Prostate gland (tissue), 2 donors: Measurements from ENCODE around the gene SLC24A4. TPM values are rescaled to one million over a fixed set of nuclear protein-coding genes. Genes with fewer than 3 reads are reported as not detected.

Experiments
- DNase-seq: peaks from one replicate; pipeline ENCODE4 v3.0.0-alpha.2; 2019; ENCODE audit warnings: low spot score
- H3K27ac ChIP-seq, 2 donors: fragments of 200-600 bp; sonication (generic); 2 replicates each; pipeline ENCODE4 v1.5.1; 2017 to 2019
- H3K27me3 ChIP-seq: fragments of 200-600 bp; sonication (generic); replicated peaks from 2 replicates; pipeline ENCODE4 v1.5.1; 2019; ENCODE audit not compliant: insufficient read depth
- H3K36me3 ChIP-seq, 2 donors: fragments of 200-600 bp; sonication (generic); 1 replicate in 1 of 2; 2 replicates in 1 of 2; pipeline versions ENCODE4 v1.5.1 to v1.8.1; 2017 to 2019
- H3K4me1 ChIP-seq: fragments of 200-600 bp; sonication (generic); replicated peaks from 2 replicates; pipeline ENCODE4 v1.5.1; 2019
- H3K4me3 ChIP-seq, 2 donors: fragments of 200-600 bp; sonication (generic); 2 replicates each; pipeline ENCODE4 v1.5.1; 2017 to 2019
- H3K9me3 ChIP-seq: fragments of 200-600 bp; sonication (generic); 2 replicates; pipeline ENCODE4 v1.5.1; 2017
- CTCF ChIP-seq, 4 experiments: fragments of 200-600 bp in 2 of 4; fragments of 450-650 bp in 2 of 4; sonication (generic) in 2 of 4; IDR thresholded peaks; 1 replicate in 3 of 4; 2 replicates in 1 of 4; pipeline ENCODE4 v1.5.1; 2016 to 2019; ENCODE audit warnings: antibody characterized with exemption in 4 of 4, mild to moderate bottlenecking in 2 of 4, moderate library complexity in 2 of 4
- POLR2A ChIP-seq: fragments of 450-650 bp; IDR thresholded peaks from one replicate; pipeline ENCODE4 v1.6.1; 2016; ENCODE audit warnings: antibody characterized with exemption, mild to moderate bottlenecking
- POLR2AphosphoS5 ChIP-seq: sonication (generic); formaldehyde crosslinking; IDR thresholded peaks from one replicate; pipeline ENCODE4 v1.6.1; 2017; ENCODE audit warnings: antibody characterized with exemption
- WGBS: methylation state at CpG from one replicate; pipeline ENCODE4 v1.1.5; 2018; 5-methylcytosine and 5-hydroxymethylcytosine counted together
- intact Hi-C: fragments of 100-400 bp; cut with DNase I; formaldehyde crosslinking; loops from one replicate; pipeline ENCODE4 v1.14.2; 2022
- total RNA-seq, 2 donors: library from RNA; depleted of rRNA; stranded (reverse); fragments of >200 nt; gene quantifications; one replicate each; pipeline ENCODE4 v1.1.0, GENCODE V29; 2016

SLC24A4 gene
- total RNA-seq, 2 donors from 2014 or later, result 0.82 to 7.2 TPM

- no peak overlapping the region for H3K27ac ChIP-seq
- H3K9me3 ChIP-seq, result no peaks in the 10 kb centered on the region
- no peaks in the 10 kb centered on the region for H3K36me3 ChIP-seq
- no peaks in the 10 kb centered on the region for H3K4me1 ChIP-seq
- TF ChIP-seq POLR2AphosphoS5 (no peak), POLR2A (no peak), CTCF (IDR thresholded peaks at IDR 0.05) (no peak)
- H3K4me3 ChIP-seq, result no peak overlapping the region
- no peak for DNase-seq
- intact Hi-C loops, result no loop called here
- WGBS, result 72% methylated on average over 14 of the region's 14 CpGs
- H3K27me3 ChIP-seq, result no peaks in the 10 kb centered on the region
These were observed 120.2 kb downstream of the SLC24A4 start for GRCh38 chr14:92443167-92443566.

GRCh38 chr14:92443741-92444140 is 120.8 kb downstream of the SLC24A4 start:
- H3K9me3 ChIP-seq, result no peaks in the 10 kb centered on the region
- no peaks in the 10 kb centered on the region for H3K36me3 ChIP-seq
- DNase-seq, result no peak
- no peak overlapping the region for H3K27ac ChIP-seq
- H3K27me3 ChIP-seq, result no peaks in the 10 kb centered on the region
- no peak overlapping the region for H3K4me3 ChIP-seq
- TF ChIP-seq CTCF (IDR thresholded peaks at IDR 0.05) (no peak), POLR2AphosphoS5 (no peak), POLR2A (no peak)
- no peaks in the 10 kb centered on the region for H3K4me1 ChIP-seq
- intact Hi-C loops, result no loop called here
- WGBS, result 94% methylated on average over 8 of the region's 8 CpGs

GRCh38 chr14:92446771-92447170 is 123.8 kb downstream of the SLC24A4 start:
- H3K4me1 ChIP-seq, result no peaks in the 10 kb centered on the region
- no peaks in the 10 kb centered on the region for H3K27me3 ChIP-seq
- H3K27ac ChIP-seq, result no peak overlapping the region
- TF ChIP-seq POLR2AphosphoS5, result no peak
- TF ChIP-seq CTCF (IDR thresholded peaks at IDR 0.05), result no peak
- no peak for TF ChIP-seq POLR2A
- no peak overlapping the region for H3K4me3 ChIP-seq
- intact Hi-C loops, result no loop called here
- no peaks in the 10 kb centered on the region for H3K9me3 ChIP-seq
- DNase-seq, result no peak
- WGBS, result 89% methylated on average over 5 of the region's 5 CpGs
- H3K36me3 ChIP-seq, result no peaks in the 10 kb centered on the region

- TF ChIP-seq POLR2A (no peak), POLR2AphosphoS5 (no peak), CTCF (IDR thresholded peaks at IDR 0.05) (no peak)
- Histone ChIP-seq H3K27ac (no peak overlapping the region), H3K9me3 (no peaks in the 10 kb centered on the region), H3K4me1 (no peaks in the 10 kb centered on the region), H3K36me3 (no peaks in the 10 kb centered on the region), H3K27me3 (no peaks in the 10 kb centered on the region), H3K4me3 (no peak overlapping the region)
- WGBS, result 91% methylated on average over 9 of the region's 10 CpGs
- no peak for DNase-seq
- intact Hi-C loops, result no loop called here
These were observed 124.6 kb downstream of the SLC24A4 start for GRCh38 chr14:92447416-92448197.

- Histone ChIP-seq H3K27me3 (no peaks in the 10 kb centered on the region), H3K27ac (no peak overlapping the region), H3K4me1 (no peaks in the 10 kb centered on the region), H3K4me3 (no peak overlapping the region), H3K9me3 (no peaks in the 10 kb centered on the region), H3K36me3 (no peaks in the 10 kb centered on the region)
- DNase-seq, result no peak
- intact Hi-C loops, result no loop called here
- WGBS, result 91% methylated on average over 6 of the region's 6 CpGs
- TF ChIP-seq POLR2AphosphoS5 (no peak), CTCF (IDR thresholded peaks at IDR 0.05) (no peak), POLR2A (no peak)
These were observed 125.8 kb downstream of the SLC24A4 start for GRCh38 chr14:92448786-92449185.
